Measurements from ENCODE around the gene ATP5ME.

GRCh38 chr4:635851-636627 lies 38.0 kb downstream of the ATP5ME start:
- no peak for TF ChIP-seq CTCF (IDR thresholded peaks at IDR 0.05; ENCODE audit: borderline replicate concordance, extremely low read depth, low read length, poor library complexity, severe bottlenecking)
- TF ChIP-seq EZH2 (IDR thresholded peaks at IDR 0.05; ENCODE audit: borderline replicate concordance, low read depth, low read length, severe bottlenecking) = no peak

Measured in DND-41 (cell line).